ENCODE measurements around the gene FAIM2.

The FAIM2 gene

DNA sequence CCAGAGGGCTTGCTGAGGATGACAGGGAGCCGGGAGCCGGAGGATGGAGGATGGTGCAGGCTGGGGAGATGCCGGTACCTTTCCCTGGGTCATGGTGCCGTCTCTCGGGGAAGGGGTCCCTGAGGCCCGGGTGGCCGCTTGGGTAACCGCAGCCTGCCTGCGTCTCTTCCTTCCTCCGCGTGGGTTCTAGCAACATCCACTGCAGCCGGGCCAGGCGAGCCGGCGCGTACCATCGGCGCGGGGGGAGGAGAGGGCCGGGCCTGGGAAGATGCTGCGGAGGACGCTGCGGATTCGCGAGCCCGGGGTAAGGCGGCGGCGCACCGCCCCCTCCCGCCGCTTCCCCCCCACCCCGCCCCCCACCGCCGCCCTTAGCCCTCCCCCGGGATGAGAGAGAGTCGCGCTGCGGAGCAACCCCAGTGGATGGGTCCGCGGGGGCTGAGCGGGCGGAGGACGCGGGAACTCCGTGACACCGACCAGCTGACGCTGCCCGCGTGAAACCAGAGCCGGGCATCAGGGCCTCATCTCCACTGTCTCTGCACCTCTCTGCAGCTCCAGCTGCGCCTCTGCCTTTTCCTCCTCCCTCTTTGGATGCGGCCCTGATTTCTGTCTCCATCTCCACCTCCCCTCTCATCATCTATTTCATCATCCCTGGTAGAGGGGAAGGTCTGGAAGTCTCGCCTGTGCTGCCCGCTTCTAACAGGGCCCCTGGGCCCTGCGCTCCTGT is at the start of gene FAIM2:
Gene FAIM2, minus strand, starts transcription at position 201 of the 724 bp plus-strand sequence. Its CDS starts 108 bp downstream, at position 93.
- DNase-seq: peak; percentile 53

DNA sequence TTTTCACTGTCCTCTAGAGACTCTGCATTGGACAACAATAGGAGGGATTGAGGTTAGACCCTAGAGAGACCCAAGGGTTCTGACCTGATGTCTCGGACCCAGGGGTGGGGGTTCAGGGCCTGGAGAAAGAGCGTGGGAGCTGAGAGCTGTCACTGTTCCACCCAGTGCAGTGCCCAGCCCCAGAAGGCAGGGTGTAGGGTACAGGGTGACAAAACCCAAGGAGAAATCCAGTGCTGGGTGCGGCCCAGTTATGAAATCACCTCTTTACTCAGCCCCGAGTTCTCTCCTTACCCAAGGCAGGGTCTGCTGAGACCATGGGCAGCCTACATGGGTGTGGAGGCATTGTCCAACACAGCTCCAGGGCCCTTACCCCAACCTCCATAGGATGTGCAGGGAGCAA is 49.5 kb upstream of the FAIM2 start:
- no peak for DNase-seq

DNA sequence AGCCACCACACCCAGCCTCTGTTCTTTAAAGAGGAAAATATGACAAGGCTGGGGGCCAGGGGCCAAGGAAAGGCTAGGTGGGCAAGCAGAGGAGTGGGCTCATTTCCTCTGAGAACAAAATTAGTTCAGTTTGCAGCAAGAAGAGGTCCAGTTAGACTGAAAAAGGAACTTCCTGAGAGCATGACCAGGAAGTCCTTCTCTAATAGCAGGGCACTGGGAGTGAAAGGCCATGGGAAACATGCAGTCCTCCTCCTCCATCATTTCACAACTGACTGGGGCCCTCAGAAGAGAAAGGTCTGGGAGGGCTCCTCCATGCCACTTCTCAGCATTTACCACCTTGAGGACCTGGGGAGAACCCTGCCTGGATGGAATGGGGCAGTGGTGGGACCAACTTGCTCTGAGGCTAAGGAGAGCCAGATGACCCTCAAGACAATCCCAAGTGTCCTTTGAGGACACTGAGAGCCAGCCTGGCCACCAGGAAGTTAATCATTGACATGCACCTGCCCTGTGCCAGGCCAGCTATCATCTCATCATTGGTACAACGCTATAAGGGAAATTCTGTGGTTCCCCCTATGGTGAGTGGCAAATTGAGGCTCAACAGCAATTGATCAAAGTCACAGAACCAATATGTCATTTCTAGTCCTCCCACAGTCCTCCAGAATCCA is 48.8 kb upstream of the FAIM2 start:
- DNase-seq: no peak

DNA sequence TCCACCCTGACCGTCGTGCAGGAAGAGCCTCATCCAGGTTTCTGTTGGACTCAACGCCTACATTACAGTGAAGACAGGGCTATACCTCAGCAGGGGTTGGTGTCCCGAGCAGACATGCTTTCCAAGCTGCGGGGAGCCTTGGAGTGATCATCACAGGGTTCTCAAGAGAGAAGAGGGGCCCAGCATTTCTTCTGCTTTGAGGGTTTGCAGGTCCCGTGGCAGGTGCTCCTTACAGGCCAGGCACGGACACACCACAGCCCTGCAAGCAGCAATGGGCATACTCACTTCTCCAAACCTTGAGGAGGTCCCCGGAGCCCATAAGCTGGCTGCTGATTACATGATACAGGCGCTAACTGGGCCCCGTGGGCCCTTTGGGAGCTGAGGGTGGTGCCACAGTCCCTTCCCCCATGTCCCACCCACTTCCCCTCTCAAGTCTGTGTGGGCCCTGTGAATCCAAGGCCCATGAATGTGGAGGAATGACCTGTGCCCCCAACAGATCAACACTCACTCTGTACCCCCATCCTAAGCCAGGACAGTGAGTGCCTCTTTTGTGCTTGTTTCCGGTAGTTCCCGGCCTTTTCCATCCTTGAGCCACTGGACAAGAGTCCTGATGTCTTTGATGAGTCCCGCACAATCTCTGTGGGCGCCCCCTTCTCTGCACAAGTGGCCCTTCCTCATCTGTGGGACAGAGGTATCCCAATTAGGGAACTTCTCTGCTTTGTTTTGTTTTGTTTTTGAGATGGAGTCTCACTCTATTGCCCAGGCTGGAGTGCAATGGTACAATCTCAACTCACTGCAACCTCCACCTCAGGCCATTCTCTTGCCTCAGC is 47.9 kb upstream of the FAIM2 start:
- DNase-seq: no peak

DNA sequence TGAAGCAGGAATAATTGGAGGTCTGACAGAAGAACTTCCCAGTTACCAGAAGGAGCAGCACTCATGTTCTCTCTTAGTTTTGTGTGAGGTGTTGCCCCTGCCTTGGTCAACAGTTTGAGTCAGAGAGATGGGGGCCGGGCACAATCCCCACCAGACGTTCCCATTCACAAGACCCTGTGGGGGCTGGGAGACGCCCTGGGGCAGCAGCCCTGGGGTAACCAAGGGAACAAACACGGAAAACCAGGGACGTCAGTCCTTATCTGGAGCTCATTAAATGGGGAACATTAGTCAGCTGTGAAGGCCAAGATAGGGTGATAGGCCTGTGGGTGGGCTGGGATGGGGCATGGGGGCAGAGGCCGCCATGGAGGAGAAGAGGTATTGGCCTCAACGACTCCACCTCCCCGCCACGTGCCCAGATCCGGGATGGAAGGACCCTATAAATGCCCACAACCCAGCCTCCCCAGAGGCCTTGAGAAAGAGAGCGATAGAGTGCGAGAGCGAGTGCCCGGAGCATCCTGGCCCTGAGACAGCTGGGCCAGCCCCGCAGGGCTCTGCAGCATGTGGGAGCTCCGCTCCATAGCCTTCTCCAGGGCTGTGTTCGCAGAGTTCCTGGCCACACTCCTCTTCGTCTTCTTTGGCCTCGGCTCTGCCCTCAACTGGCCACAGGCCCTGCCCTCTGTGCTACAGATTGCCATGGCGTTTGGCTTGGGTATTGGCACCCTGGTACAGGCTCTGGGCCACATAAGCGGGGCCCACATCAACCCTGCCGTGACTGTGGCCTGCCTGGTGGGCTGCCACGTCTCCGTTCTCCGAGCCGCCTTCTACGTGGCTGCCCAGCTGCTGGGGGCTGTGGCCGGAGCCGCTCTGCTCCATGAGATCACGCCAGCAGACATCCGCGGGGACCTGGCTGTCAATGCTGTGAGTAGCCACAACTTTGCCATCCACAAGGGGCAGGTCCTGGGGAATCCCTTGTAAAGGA is 46.9 kb upstream of the FAIM2 start, which contains the start of gene AQP2:
Gene AQP2, plus strand, starts transcription at position 465 of the 979 bp plus-strand sequence. Its CDS starts 94 bp downstream, at position 559.
- DNase-seq: no peak

DNA sequence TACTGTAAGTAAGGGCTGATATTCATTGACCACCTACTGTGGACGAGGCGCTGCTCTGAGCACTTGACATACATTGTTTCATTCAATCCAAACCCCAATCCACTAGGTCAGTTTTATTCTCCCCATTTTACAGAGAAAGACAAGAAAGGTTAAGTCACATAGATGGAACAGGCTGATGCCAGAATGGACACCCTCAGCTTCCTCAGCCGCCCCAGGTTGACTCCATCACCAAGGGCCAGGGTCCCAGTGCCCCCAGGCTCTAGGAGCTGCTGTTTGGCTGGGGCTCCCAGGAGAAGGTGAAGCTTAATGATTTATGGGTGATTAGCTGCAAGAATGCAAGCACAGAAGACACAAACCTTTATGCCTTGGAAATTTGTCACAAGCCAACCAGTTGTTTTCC is 46.2 kb upstream of the FAIM2 start:
- DNase-seq: no peak

DNA sequence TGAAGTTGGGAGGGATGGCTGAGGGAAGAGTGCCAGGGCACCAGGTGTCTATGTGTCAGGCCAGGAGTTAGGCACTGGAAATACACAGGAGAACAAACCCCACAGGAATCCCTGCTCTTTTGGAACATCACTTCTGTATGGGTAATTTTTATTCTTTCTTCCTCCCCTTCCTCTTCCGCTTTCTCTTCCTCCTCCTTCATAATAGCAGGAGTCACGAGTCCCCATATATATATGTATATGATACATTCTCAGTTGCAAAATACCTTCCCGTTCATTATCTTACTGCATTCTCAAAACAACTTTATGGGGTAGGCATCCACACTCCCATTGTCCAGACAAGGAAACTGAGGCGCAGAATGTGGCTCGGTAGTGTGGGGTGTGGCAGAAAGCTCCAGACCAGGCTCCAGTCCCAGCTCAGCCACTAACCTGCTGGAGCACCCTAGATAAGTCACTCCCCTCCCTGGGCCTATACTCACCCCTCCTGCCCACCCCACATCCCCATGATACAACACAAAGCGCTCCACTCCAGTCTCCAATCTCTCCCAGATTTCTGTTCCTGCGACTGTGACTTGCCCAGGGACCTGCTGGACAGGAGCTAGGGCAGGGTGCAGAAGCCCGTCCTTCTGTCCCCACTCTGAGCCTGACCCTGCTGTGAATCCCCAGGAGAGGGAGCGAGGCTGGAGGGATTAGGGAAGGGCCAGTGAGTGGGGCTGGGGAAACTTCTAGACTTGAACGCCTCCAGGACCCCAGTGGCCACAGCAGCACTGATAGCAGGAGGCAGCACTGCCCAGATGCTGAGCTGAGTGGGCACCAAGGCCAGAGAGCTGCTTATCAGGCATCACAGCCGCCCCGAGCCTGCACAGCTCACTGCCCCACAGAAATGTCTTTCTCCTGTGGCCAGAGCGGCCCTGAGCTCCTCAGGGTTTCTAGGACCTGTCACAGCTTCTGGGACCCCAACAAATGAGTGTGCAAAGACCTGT is 45.5 kb upstream of the FAIM2 start:
- no peak for DNase-seq

DNA sequence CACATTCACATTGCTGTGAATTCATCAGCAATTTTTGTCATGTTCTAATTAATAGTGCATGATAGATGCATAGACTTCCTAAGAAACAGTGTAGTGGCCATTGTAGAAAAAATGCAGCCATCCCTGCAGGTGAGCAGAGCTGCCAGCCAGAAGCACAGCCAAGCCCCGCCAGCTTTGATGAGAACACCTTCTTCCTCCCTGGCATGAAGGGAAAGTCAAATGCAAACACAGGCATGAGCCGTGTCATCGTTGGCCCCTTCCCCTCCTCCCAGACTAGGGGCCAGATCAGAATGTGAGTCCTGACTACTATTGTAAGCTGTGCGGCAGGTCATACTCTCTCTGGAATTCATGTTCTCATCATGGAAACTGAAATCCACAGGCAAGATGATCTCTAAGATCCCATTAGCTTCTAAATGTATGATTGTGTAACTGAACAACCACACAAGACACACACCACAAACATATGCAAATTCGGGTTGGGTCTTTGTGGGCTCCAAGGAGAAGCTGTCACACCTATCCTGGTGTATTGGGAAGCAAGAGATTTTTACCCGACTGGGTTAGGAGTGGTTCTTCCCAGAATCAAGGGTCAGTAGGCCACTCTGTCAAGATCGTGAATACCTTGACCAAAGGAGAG is 44.0 kb upstream of the FAIM2 start:
- no peak for DNase-seq

DNA sequence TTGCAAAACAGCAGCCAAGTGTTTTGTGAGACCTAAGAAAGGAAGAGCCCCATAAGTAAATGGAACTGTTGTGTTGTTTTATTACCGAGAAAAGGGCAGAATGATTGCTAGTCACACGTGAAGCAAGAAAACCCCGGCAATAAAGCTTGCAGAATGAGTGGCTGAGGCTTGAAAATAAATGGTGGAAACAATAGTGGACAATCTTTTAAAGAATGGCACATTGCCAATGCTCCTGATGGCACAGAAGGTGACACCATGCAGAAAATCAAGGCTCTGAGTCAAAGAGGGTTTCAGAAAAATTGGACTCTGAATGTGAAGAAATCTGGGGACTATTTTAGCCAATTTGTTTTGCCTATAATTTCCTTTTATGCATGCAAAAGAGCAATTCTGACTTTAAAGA is 42.8 kb upstream of the FAIM2 start:
- no peak for DNase-seq

DNA sequence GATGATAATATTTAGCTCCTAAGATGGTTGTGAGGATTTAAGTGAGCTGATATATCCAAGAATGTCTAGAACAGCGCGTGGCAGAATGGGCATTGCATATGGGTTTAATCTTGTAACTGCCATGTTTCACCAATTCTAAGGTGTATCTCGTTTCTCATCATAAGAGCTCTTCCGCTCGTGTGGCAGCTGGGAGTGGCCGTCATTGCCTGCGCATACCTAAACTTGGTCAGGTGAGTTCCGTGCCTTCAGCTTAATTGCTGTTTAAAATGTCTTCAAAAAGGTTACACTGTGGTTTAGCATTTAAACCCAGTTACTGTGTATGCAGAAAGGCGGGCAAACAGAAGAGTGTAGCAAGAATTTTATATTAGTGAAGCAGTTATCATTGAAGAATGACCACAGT is 42.4 kb upstream of the FAIM2 start:
- DNase-seq: no peak

DNA sequence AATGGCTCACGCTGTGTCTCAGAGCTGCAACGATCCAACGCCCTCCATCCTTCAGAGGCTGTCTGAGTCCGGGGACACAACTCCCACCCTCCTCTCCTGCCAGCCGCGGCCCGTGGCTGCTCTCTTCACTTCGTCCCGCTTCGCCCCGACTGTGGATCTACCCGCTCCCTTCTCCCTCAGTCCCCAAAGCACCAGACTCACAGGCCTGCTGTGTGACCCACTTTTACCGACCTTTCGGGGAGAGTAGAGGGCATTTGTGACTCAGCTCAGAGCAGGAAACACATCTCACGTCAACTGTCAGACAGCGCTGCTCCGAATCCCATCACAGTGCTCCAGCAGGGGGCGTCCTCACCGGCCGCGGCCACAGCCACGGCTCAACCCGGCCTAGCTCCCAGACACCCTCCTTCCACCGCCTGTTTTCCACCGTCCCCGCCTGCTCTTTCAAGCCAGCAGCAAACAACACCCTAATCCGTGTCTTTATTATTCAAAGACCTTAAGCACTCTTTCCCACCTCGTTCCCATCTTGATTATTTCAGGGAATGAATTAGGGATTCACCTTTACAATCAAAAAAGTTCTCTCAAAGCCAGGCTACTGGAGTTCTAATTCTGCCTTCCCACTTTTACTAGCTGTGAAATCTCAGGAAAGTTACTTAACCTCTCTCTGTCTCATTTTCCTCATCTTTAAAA is 41.8 kb upstream of the FAIM2 start:
- peak; percentile 84 for DNase-seq

DNA sequence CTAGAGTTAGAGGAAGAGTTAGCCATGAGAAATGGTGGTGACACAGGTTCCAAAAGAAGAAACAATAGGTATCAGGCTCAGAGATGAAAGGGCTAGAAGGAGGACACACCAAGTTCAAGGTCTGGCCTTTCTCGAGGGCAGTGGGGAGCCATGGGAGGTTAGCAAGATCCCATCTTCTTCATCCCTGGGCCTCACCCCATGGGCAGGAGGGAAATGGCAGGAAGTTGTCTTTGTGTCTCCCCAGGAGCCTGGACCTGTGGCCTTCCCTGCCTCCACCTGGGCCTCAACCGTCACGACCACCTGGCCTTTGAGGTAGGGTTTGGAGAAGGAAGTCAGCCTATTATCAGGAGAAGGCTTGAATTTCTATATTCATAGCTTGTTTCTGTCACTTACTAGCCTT is 41.0 kb upstream of the FAIM2 start:
- DNase-seq: no peak

DNA sequence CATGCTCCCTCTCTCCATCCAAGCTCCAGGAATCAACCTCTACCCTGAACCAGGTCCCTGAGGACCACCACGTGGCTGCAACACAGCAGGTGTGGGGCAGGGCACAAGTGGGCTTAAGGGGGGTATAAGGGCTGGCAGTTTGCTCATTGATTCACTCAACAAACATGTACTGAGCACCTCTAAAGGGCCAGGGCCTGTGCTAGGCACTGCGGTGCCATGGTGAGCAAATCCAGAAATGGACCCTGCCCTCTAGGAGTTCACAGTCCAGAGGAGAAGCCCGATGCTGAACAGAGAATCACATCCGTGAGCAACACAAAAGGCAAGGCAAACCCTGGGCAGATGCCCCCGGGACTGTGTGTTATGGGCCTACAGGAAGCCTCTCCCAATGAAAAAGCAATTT is 40.3 kb upstream of the FAIM2 start:
- DNase-seq: no peak

DNA sequence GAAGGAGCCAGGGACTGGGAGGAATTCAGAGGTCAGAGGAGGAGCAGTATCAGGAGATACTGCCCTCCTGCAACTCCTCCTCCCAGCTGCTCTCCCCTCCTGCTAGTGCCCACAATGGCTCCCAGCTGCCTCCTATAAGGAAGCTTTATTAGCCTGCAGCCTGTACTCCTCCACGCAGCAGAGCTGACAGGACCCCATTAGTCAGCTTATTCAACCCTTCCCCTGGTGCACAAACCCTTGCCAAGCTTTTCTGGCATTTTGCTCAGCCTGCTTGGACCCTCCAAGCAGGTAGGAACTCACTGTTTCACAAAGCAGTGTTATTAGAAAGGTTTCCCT is 39.9 kb upstream of the FAIM2 start:
- DNase-seq: no peak

DNA sequence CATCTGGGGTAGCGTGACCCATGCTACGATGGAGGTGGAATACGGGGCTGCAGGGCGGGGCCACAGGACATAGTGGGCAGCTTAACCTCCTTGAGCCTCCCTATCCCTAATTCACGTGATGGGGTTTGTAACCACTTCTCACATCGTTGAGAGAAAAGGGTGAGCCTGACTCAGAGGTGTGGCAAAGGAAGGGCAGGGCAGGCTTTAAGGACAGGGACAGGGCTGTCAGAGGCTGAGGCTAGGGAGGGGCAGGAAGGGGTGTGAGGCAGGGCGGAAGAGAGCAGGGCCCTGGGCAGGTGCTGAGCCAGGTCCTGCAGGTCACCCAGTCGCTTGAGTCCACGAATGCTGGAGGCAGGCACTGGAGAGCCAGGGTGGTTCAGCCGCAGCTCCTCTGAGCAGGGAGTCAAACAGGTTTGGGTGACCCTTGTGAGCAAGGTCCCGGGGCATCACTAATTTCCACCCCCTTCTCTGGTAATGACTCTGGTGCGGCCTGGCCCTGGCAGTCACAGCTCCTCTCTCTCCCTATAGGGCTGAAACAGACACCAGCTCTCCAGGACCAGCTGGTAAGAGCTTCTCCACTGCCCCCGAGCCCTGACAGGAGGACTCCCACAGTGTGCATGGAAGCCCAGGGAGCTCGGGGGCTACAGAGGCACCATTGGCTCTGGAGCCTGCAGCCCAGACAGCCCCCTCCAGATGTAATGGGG is 39.4 kb upstream of the FAIM2 start:
- no peak for DNase-seq

DNA sequence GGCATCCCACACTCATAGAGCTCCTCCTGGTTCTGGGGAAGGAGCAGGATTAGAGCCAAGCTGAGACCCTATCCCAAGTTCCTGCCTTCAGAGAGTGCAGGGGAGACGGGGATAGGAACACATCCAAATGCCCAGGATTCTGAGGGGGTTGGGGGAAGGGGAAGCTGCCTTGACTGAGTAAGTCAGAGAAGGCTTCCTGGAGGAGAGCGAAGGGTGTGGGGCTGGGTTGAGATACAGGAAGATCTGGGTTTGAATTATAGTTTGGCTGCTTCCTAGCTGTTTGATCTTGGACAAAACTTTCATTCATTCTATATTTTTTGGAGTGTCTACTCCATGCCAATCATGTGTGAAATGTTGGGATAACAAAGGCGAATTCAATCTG is 38.8 kb upstream of the FAIM2 start:
- no peak for DNase-seq

DNA sequence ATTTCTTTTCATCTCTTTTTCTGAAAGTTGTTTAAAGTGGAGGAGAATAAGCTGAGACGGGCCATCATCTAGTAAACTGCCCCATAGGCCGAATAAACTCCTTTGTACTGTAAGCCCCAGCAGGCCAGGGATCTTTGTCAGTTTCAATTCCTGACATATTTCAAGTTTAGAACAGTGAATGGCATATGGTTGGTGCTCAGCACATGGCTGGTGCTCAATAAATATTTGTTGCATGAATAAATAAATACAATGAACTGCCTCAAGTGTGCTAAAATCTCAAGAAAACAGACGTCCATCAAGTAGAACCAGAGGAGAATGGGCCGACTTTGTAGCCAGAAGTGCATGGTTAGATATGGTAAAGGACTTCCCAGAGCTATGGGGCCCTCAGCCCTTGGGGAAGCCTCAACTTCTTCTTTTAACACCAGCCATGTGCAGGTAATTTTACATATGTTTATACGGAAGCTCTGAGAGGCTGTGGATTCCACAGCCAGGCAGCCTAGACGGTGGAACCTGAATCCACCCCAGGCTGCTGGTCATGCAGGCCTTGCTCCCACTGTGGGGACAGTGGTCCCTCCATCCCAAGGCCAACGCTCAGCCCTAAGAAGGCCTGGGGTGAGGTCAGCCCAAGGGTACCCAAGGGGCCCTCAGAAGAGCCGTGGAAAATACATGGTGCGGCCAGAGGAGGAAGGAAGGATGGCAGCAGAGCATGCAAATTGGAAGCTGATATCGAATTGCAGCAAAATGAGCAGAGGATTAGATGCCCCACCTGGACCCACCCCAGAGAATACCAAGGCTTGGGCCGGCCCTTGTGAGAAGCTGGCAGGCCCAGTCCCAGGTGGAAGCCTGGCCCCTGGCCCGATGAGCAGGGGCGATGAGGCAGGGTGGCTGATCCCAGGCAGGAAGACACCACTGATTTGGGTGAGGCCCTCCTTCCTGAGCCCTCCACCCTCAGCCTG is 38.1 kb upstream of the FAIM2 start:
- DNase-seq: no peak

DNA sequence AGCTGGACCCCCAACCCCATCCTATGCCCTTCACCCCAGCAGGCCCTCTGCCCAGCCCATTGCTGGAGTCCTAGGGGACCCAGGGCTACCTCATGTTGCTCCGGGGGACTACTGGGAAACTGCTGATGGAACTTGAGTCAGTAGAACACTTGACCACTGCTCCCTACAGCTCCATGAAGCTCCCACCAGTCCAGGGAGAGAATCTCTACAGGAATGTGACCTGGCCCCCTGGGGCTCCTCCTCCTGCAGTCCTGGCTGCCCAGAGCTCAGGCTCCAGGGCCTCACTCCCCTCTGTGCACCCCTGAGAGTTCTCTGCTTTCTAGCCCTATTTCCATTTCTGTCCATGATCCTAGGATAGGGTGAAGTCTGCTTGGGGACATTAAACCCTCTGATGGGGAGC is 36.0 kb upstream of the FAIM2 start:
- DNase-seq: no peak
